ENCODE measurements around the gene DUSP14. TPM values are rescaled to one million over a fixed set of nuclear protein-coding genes. Genes with fewer than 3 reads are reported as not detected.

Gene DUSP14
- total and polyA plus RNA-seq, 2 of the 8 experiments (the other 6 are each of a cell fraction or from before 2014, with no cell fraction given): 22.1 to 37.9 TPM

GRCh38 chr17:37488607-37489196, 989 bp upstream of the DUSP14 start (continued):
- TF ChIP-seq, protein P1, sequence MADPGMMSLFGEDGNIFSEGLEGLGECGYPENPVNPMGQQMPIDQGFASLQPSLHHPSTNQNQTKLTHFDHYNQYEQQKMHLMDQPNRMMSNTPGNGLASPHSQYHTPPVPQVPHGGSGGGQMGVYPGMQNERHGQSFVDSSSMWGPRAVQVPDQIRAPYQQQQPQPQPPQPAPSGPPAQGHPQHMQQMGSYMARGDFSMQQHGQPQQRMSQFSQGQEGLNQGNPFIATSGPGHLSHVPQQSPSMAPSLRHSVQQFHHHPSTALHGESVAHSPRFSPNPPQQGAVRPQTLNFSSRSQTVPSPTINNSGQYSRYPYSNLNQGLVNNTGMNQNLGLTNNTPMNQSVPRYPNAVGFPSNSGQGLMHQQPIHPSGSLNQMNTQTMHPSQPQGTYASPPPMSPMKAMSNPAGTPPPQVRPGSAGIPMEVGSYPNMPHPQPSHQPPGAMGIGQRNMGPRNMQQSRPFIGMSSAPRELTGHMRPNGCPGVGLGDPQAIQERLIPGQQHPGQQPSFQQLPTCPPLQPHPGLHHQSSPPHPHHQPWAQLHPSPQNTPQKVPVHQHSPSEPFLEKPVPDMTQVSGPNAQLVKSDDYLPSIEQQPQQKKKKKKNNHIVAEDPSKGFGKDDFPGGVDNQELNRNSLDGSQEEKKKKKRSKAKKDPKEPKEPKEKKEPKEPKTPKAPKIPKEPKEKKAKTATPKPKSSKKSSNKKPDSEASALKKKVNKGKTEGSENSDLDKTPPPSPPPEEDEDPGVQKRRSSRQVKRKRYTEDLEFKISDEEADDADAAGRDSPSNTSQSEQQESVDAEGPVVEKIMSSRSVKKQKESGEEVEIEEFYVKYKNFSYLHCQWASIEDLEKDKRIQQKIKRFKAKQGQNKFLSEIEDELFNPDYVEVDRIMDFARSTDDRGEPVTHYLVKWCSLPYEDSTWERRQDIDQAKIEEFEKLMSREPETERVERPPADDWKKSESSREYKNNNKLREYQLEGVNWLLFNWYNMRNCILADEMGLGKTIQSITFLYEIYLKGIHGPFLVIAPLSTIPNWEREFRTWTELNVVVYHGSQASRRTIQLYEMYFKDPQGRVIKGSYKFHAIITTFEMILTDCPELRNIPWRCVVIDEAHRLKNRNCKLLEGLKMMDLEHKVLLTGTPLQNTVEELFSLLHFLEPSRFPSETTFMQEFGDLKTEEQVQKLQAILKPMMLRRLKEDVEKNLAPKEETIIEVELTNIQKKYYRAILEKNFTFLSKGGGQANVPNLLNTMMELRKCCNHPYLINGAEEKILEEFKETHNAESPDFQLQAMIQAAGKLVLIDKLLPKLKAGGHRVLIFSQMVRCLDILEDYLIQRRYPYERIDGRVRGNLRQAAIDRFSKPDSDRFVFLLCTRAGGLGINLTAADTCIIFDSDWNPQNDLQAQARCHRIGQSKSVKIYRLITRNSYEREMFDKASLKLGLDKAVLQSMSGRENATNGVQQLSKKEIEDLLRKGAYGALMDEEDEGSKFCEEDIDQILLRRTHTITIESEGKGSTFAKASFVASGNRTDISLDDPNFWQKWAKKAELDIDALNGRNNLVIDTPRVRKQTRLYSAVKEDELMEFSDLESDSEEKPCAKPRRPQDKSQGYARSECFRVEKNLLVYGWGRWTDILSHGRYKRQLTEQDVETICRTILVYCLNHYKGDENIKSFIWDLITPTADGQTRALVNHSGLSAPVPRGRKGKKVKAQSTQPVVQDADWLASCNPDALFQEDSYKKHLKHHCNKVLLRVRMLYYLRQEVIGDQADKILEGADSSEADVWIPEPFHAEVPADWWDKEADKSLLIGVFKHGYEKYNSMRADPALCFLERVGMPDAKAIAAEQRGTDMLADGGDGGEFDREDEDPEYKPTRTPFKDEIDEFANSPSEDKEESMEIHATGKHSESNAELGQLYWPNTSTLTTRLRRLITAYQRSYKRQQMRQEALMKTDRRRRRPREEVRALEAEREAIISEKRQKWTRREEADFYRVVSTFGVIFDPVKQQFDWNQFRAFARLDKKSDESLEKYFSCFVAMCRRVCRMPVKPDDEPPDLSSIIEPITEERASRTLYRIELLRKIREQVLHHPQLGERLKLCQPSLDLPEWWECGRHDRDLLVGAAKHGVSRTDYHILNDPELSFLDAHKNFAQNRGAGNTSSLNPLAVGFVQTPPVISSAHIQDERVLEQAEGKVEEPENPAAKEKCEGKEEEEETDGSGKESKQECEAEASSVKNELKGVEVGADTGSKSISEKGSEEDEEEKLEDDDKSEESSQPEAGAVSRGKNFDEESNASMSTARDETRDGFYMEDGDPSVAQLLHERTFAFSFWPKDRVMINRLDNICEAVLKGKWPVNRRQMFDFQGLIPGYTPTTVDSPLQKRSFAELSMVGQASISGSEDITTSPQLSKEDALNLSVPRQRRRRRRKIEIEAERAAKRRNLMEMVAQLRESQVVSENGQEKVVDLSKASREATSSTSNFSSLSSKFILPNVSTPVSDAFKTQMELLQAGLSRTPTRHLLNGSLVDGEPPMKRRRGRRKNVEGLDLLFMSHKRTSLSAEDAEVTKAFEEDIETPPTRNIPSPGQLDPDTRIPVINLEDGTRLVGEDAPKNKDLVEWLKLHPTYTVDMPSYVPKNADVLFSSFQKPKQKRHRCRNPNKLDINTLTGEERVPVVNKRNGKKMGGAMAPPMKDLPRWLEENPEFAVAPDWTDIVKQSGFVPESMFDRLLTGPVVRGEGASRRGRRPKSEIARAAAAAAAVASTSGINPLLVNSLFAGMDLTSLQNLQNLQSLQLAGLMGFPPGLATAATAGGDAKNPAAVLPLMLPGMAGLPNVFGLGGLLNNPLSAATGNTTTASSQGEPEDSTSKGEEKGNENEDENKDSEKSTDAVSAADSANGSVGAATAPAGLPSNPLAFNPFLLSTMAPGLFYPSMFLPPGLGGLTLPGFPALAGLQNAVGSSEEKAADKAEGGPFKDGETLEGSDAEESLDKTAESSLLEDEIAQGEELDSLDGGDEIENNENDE (IDR thresholded peaks at IDR 0.05; ENCODE audit: insufficient replicate concordance, low read length): no peak
- peak; percentile 82; the same call in 1 of the 2 replicates for TF ChIP-seq MAFK (IDR thresholded peaks at IDR 0.05; ENCODE audit: low read depth, low read length)
- TF ChIP-seq NRF1 (IDR thresholded peaks at IDR 0.05; ENCODE audit: low read depth, low read length): no peak
- TF ChIP-seq SIN3A (conservative IDR thresholded peaks at IDR 0.05 in 1 of 2, IDR thresholded peaks at IDR 0.05 in 1 of 2; ENCODE audit: low read depth in 1 of 2, low read length in 2 of 2): peak; percentile 44 to 87; a peak in 2 of 4 replicates
- peak; percentile 85 for TF ChIP-seq SAP30 (IDR thresholded peaks at IDR 0.05; ENCODE audit: insufficient read depth, insufficient replicate concordance, low read length)
- TF ChIP-seq, protein P2, sequence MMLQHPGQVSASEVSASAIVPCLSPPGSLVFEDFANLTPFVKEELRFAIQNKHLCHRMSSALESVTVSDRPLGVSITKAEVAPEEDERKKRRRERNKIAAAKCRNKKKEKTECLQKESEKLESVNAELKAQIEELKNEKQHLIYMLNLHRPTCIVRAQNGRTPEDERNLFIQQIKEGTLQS (IDR thresholded peaks at IDR 0.05; ENCODE audit: insufficient read depth, low read depth, low read length): no peak
- peak; percentile 45; the same call in 1 of the 2 replicates for TF ChIP-seq POLR2AphosphoS5 (IDR thresholded peaks at IDR 0.05; ENCODE audit: low read depth, low read length)
- TF ChIP-seq ASH2L (IDR thresholded peaks at IDR 0.05; ENCODE audit: low read length): peak; percentile 63
- peak; percentile 32; the same call in 1 of the 2 replicates for TF ChIP-seq SUZ12 (IDR thresholded peaks at IDR 0.05; ENCODE audit: low read length)
